ENCODE data around the gene CHERP. TPM values are rescaled to one million over a fixed set of nuclear protein-coding genes. Genes with fewer than 3 reads are reported as not detected.

CHERP gene
- total and polyA plus RNA-seq, 2 of the 13 experiments (the other 11 are each of a cell fraction or from before 2014, with no cell fraction given) = 4.3 to 5.4 TPM

- peaks cover 36 to 69% of the 10 kb centered on the region in 2 experiments for H3K36me3 ChIP-seq (replicated peaks in 1 of 2; ENCODE audit: control insufficient read depth in 1 of 2, insufficient read depth in 2 of 2, low read length in 2 of 2)
- peaks cover 18% of the 10 kb centered on the region for H3K4me1 ChIP-seq (ENCODE audit: insufficient read depth, low read length)
- no peak overlapping the region for H3K4me2 ChIP-seq (ENCODE audit: low read depth, low read length)
- no peak overlapping the region for H3K9ac ChIP-seq (ENCODE audit: insufficient read depth, low read depth, low read length)
- DNase-seq (ENCODE audit: low spot score) (no peak), ATAC-seq (no peak), FAIRE-seq (no peak)
- TF ChIP-seq RBFOX2 (IDR thresholded peaks at IDR 0.05; ENCODE audit: low read depth, low read length) (0 out of 2 replicates have a peak, but pooled peaks have one; percentile 14), ESRRA (CRISPR knock-in tag; IDR thresholded peaks at IDR 0.05; ENCODE audit: low read depth) (no peak), ZNF331 (CRISPR knock-in tag; IDR thresholded peaks at IDR 0.05) (no peak), AGO2 (optimal IDR thresholded peaks at IDR 0.05; ENCODE audit: low read depth, low read length) (peak; percentile 14)
- no peaks in the 10 kb centered on the region; a peak in 1 of 5 replicates for H3K27me3 ChIP-seq (ENCODE audit: control insufficient read depth in 1 of 2, insufficient read depth in 2 of 2, low read length in 2 of 2)
- no peak overlapping the region for H3K27ac ChIP-seq (ENCODE audit: extremely low read length, insufficient read depth, low read length)
- ChIA-PET CTCF (ENCODE audit: low intra/inter-chr PET ratio, low total read pairs) (no interaction called here), POLR2A (no interaction called here)
- H3K79me2 ChIP-seq (ENCODE audit: insufficient read depth, low read length) = peaks cover 54% of the 10 kb centered on the region
- H4K20me1 ChIP-seq (ENCODE audit: insufficient read depth, low read length) = peaks cover 27% of the 10 kb centered on the region
- no peaks in the 10 kb centered on the region for H3K9me3 ChIP-seq (ENCODE audit: low read length)
- in situ Hi-C loops (cut with HindIII; ENCODE audit: extremely low pct_ligation_motif_present, low pct_unique_long_range_greater_than_20kb) = no loop called here
- no peak overlapping the region for H3K4me3 ChIP-seq (replicated peaks in 1 of 3; ENCODE audit: insufficient read depth in 1 of 3, low read depth in 2 of 3, low read length in 3 of 3)
- no peak overlapping the region for H2AFZ ChIP-seq (ENCODE audit: low read length)
- 97% methylated on average over 13 of the region's 13 CpGs for WGBS (ENCODE audit: low lambda C conversion rate)
- no TSS peak for BruUV-seq (replicated peaks)
- intact Hi-C loops (cut with micrococcal nuclease; ENCODE audit: unreplicated experiment) = no loop called here
Measured at GRCh38 chr19:16537111-16537510, 5.1 kb downstream of the CHERP start.

GRCh38 chr19:16536130-16536529 is 6.1 kb downstream of the CHERP start:
- no peak for FAIRE-seq
- Histone ChIP-seq H3K27me3 (ENCODE audit: control insufficient read depth in 1 of 2, insufficient read depth in 2 of 2, low read length in 2 of 2) (no peaks in the 10 kb centered on the region), H3K9me3 (ENCODE audit: low read length) (no peaks in the 10 kb centered on the region), H3K4me2 (ENCODE audit: low read depth, low read length) (no peak overlapping the region), H3K36me3 (replicated peaks in 1 of 2; ENCODE audit: control insufficient read depth in 1 of 2, insufficient read depth in 2 of 2, low read length in 2 of 2) (peaks cover 43 to 79% of the 10 kb centered on the region in 2 experiments), H3K4me1 (ENCODE audit: insufficient read depth, low read length) (peaks cover 18% of the 10 kb centered on the region), H3K9ac (ENCODE audit: insufficient read depth, low read depth, low read length) (no peak overlapping the region), H3K27ac (ENCODE audit: extremely low read length, insufficient read depth, low read length) (no peak overlapping the region), H3K4me3 (replicated peaks in 1 of 3; ENCODE audit: insufficient read depth in 1 of 3, low read depth in 2 of 3, low read length in 3 of 3) (no peak overlapping the region), H2AFZ (ENCODE audit: low read length) (no peak overlapping the region), H3K79me2 (ENCODE audit: insufficient read depth, low read length) (peaks cover 46% of the 10 kb centered on the region), H4K20me1 (ENCODE audit: insufficient read depth, low read length) (peaks cover 20% of the 10 kb centered on the region)
- in situ Hi-C loops (cut with HindIII; ENCODE audit: extremely low pct_ligation_motif_present, low pct_unique_long_range_greater_than_20kb) (no loop called here), intact Hi-C loops (cut with micrococcal nuclease; ENCODE audit: unreplicated experiment) (no loop called here)
- POLR2A ChIA-PET = no interaction called here
- no TSS peak for BruUV-seq (replicated peaks)
- no peak for DNase-seq (ENCODE audit: low spot score)
- CTCF ChIA-PET (ENCODE audit: low intra/inter-chr PET ratio, low total read pairs) = no interaction called here
- peak; percentile 18; the same call in 1 of the 3 replicates for ATAC-seq
- 94% methylated on average over 9 of the region's 9 CpGs for WGBS (ENCODE audit: low lambda C conversion rate)
- TF ChIP-seq MED8 (CRISPR knock-in tag; IDR thresholded peaks at IDR 0.05; ENCODE audit: insufficient replicate concordance) (no peak), KDM3A (CRISPR knock-in tag; IDR thresholded peaks at IDR 0.05; ENCODE audit: low read depth) (no peak), ZNF3 (CRISPR knock-in tag; IDR thresholded peaks at IDR 0.05) (no peak), ZMYM4 (CRISPR knock-in tag; IDR thresholded peaks at IDR 0.05) (no peak), GATA4 (IDR thresholded peaks at IDR 0.05; ENCODE audit: borderline replicate concordance, low read depth) (no peak), ETV5 (CRISPR knock-in tag; IDR thresholded peaks at IDR 0.05; ENCODE audit: borderline replicate concordance) (no peak), ZMYM3 (CRISPR knock-in tag; IDR thresholded peaks at IDR 0.05) (no peak), U2AF1 (optimal IDR thresholded peaks at IDR 0.05; ENCODE audit: low read depth, low read length) (no peak), KDM2A (CRISPR knock-in tag; IDR thresholded peaks at IDR 0.05; ENCODE audit: borderline replicate concordance, low read depth) (no peak), GLI4 (CRISPR knock-in tag; IDR thresholded peaks at IDR 0.05; ENCODE audit: borderline replicate concordance) (no peak), HNRNPL (IDR thresholded peaks at IDR 0.05; ENCODE audit: low read depth, low read length) (no peak), THAP9 (CRISPR knock-in tag; IDR thresholded peaks at IDR 0.05; ENCODE audit: borderline replicate concordance) (no peak), SRSF1 (optimal IDR thresholded peaks at IDR 0.05; ENCODE audit: low read depth, low read length) (no peak), TRIM24 (CRISPR knock-in tag; IDR thresholded peaks at IDR 0.05) (no peak), ZNF446 (CRISPR knock-in tag; IDR thresholded peaks at IDR 0.05) (no peak)

Measured in HepG2 (cell line).